GM12872 (cell line): Measurements from ENCODE around the gene HK1.

Experiments used
- CTCF ChIP-seq: IDR thresholded peaks from 3 replicates; pipeline ENCODE4 v1.5.1; 2011; ENCODE audit warnings: low read depth, mild to moderate bottlenecking, low read length, moderate library complexity; ENCODE audit not compliant: insufficient read depth

The HK1 gene

GRCh38 chr10:69246036-69246435 is 32.3 kb upstream of the HK1 start:
- no peak for TF ChIP-seq CTCF

DNA sequence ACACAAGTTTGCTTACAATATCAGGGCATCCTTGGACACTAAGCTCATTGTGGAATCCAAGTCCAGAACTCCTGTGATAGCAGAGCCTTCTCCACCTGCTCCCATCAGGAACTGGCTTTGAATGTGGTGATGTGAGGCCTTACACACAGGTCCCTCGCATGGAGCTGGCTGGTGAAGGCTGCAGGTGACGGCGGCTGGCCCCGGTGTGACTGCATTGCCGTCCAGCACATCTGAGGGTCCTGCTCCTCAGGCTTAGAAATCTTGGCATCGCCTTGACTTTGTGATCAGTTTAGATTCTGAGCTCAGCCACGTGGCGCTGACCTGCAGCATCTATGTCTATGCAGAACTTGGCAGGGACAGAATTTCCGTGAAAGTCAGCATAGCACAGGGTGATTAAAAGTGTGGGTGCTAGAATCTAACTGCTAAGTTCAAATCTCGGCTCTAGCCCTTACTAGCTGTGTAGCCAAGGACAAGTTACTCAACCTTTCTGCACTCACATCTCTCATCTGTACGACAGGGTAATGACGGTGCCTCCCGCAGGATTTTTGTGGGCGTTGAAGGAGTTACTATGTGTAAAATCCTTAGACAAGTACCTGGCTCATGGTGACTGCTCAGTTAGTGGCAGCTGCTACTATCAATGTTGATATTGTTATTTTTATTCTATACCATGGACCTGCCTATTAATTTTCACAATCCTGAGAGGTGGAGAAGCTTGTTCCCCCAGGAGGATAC is 31.5 kb upstream of the HK1 start:
- no peak for TF ChIP-seq CTCF

DNA sequence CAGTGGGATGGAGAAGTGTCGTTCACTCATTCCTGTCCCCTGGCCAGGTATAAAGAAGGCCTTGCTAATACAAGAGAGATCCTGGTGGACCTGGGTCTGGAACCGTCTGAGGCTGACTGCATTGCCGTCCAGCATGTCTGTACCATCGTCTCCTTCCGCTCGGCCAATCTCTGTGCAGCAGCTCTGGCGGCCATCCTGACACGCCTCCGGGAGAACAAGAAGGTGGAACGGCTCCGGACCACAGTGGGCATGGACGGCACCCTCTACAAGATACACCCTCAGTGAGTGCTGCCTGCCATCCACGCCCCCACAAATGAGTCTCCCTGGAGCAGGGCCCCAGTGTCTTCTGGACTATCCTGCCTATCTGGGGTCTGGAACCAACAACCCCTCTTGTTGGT is 31.0 kb upstream of the HK1 start:
- TF ChIP-seq CTCF = no peak

DNA sequence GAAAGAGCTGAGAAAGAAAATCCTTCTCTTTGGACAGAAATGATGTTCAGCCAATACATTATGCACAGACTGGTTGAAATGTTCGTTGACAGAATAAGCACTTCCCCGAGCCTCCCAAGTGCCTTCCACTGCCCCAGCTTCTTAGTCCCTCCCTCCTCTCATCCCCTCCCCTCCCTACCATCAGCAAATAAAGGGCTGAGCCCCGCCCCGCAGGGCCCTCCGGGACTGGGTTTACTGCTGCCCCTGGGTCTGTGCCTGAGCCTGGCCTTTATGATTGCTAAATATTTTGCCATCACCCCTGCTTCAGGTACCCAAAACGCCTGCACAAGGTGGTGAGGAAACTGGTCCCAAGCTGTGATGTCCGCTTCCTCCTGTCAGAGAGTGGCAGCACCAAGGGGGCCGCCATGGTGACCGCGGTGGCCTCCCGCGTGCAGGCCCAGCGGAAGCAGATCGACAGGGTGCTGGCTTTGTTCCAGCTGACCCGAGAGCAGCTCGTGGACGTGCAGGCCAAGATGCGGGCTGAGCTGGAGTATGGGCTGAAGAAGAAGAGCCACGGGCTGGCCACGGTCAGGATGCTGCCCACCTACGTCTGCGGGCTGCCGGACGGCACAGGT is 30.1 kb upstream of the HK1 start:
- no peak for TF ChIP-seq CTCF

GRCh38 chr10:69250041-69250440 is 28.3 kb upstream of the HK1 start:
- no peak for TF ChIP-seq CTCF

- TF ChIP-seq CTCF = no peak
Observed at GRCh38 chr10:69253171-69253570, 25.1 kb upstream of the HK1 start.

DNA sequence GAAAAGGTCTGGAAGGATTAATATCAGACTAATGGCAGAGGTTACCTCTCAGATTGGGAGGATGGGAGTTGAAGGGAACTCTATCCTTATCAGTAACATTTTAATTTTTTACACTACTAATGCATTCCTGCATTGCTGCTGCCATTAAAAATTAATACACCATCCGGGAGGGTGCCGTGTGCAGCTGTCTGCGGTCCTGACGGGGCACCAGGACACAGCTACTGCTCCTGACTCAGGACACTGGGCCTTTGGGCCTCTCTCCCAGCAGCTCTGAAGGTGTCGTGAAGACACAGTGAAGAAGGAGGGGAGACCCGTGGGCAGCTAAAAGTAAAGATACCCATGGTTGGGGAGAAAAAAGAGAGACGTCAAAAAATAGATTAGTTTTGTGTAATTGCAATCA is 23.4 kb upstream of the HK1 start:
- TF ChIP-seq CTCF = no peak
